Activated naive CD8-positive, alpha-beta T cell treated with anti-CD3 and anti-CD28 coated beads, Interleukin-2, amount 50 U/mL, for 24 hours (primary cell): ENCODE measurements around the gene PPP1R37.

Experiments used
- ATAC-seq: fragments of 150-1000 bp; cut with Tn5 transposase; one replicate; pipeline ENCODE4 v1.10.0; 2021
- DNase-seq: peaks from one replicate; pipeline ENCODE4 v3.0.0; 2021
- H3K27ac Mint-ChIP-seq: one replicate; pipeline ENCODE4 v1.8.0; 2021; ENCODE audit warnings: mild to moderate bottlenecking, mixed read lengths
- H3K27me3 Mint-ChIP-seq: one replicate; pipeline ENCODE4 v1.8.0; 2021; ENCODE audit warnings: mixed read lengths
- H3K36me3 Mint-ChIP-seq: one replicate; pipeline ENCODE4 v1.8.0; 2021; ENCODE audit warnings: low read depth, mixed read lengths
- H3K4me1 Mint-ChIP-seq: one replicate; pipeline ENCODE4 v1.8.0; 2021; ENCODE audit warnings: mixed read lengths
- H3K4me3 Mint-ChIP-seq: one replicate; pipeline ENCODE4 v1.8.0; 2021; ENCODE audit warnings: mild to moderate bottlenecking, moderate library complexity, mixed read lengths
- H3K9me3 Mint-ChIP-seq: one replicate; pipeline ENCODE4 v1.8.0; 2021; ENCODE audit warnings: mixed read lengths

The PPP1R37 gene

GRCh38 chr19:45076851-45077730, 15.9 kb upstream of the PPP1R37 start:
- DNase-seq = peak; percentile 23
- ATAC-seq = no peak
- peaks cover 17% of the 10 kb centered on the region for H3K36me3 Mint-ChIP-seq
- peak overlapping the region; percentile 81 for H3K4me3 Mint-ChIP-seq
- H3K27me3 Mint-ChIP-seq = no peaks in the 10 kb centered on the region
- peak overlapping the region; percentile 48 for H3K27ac Mint-ChIP-seq
- H3K4me1 Mint-ChIP-seq = peaks cover 51% of the 10 kb centered on the region
- no peaks in the 10 kb centered on the region for H3K9me3 Mint-ChIP-seq

GRCh38 chr19:45078390-45079062, 14.5 kb upstream of the PPP1R37 start:
- H3K27ac Mint-ChIP-seq = peak overlapping the region; percentile 88

GRCh38 chr19:45079063-45079910, 13.7 kb upstream of the PPP1R37 start, which contains the start of gene GEMIN7:
Gene GEMIN7, plus strand, starts transcription at chr19:45079260. Its CDS starts 10,855 bp downstream, at chr19:45090115.
- peak within 1 kb of the TSS; percentile 95 for H3K4me3 Mint-ChIP-seq
- DNase-seq = peak; percentile 87
- H3K4me1 Mint-ChIP-seq = peaks cover 52% of the 10 kb centered on the region
- H3K27ac Mint-ChIP-seq = peak within 1 kb of the TSS; percentile 88
- peak; percentile 66 for ATAC-seq
- peaks cover 22% of the 10 kb centered on the region for H3K36me3 Mint-ChIP-seq
- H3K27me3 Mint-ChIP-seq = no peaks in the 10 kb centered on the region
- H3K9me3 Mint-ChIP-seq = no peaks in the 10 kb centered on the region

More at GRCh38 chr19:45078390-45079062, 14.5 kb upstream of the PPP1R37 start:
- H3K36me3 Mint-ChIP-seq = peaks cover 22% of the 10 kb centered on the region
- no peaks in the 10 kb centered on the region for H3K27me3 Mint-ChIP-seq
- no peaks in the 10 kb centered on the region for H3K9me3 Mint-ChIP-seq
- no peak for DNase-seq
- peak overlapping the region; percentile 95 for H3K4me3 Mint-ChIP-seq
- H3K4me1 Mint-ChIP-seq = peaks cover 52% of the 10 kb centered on the region
- no peak for ATAC-seq

- peaks cover 46% of the 10 kb centered on the region for H3K4me1 Mint-ChIP-seq
- no peaks in the 10 kb centered on the region for H3K27me3 Mint-ChIP-seq
- H3K36me3 Mint-ChIP-seq = peaks cover 22% of the 10 kb centered on the region
- H3K9me3 Mint-ChIP-seq = no peaks in the 10 kb centered on the region
- DNase-seq = no peak
- no peak for ATAC-seq
- H3K4me3 Mint-ChIP-seq = peak overlapping the region; percentile 95
- H3K27ac Mint-ChIP-seq = peak overlapping the region; percentile 88
Measured at GRCh38 chr19:45079911-45080370, 13.0 kb upstream of the PPP1R37 start.

DNA sequence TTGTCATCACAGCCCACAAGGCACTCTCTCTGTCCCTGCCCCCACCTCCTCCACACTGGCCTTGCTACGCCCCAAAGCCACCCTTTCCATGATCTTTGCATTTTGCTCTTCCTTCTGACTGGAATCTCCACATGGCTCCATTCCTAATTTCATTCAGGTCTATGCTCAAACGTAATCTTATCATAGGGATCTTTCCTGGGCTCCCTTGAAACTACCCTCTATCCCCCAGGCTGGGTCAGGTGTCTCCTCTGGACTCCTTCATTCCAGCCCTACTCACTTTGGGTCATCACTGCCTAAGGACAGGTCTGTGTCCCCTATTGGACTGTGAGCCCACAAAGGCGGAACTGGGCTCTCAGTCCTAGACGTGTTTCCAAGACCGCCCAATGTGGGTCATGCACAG, 10.8 kb upstream of the PPP1R37 start:
- no peaks in the 10 kb centered on the region for H3K9me3 Mint-ChIP-seq
- H3K4me1 Mint-ChIP-seq = peaks cover 47% of the 10 kb centered on the region
- H3K36me3 Mint-ChIP-seq = peaks cover 33% of the 10 kb centered on the region
- DNase-seq (no peak), ATAC-seq (no peak)
- no peaks in the 10 kb centered on the region for H3K27me3 Mint-ChIP-seq
- peak overlapping the region; percentile 48 for H3K4me3 Mint-ChIP-seq
- no peak overlapping the region for H3K27ac Mint-ChIP-seq

DNA sequence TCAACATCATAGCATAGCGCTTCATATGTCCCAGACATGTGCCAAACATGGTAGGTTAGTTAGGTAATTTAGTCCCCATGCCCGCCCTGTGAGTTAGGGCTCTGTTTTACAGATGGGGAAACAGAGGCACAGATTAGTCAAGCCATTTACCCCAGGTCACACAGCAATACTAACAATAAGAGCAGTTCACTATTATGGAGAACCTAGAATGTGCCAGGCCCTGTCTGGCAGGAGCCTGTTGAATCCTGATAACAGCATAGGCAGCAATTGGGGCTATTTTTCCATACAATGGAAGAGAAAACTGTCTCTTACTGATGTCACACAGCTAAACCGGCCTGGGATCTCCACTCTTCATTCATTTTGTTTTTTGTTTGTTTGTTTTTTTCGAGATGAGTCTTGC, 6.5 kb upstream of the PPP1R37 start:
- ATAC-seq (no peak), DNase-seq (no peak)
- Mint-ChIP-seq H3K4me3 (no peak overlapping the region), H3K4me1 (peaks cover 34% of the 10 kb centered on the region), H3K36me3 (peaks cover 38% of the 10 kb centered on the region), H3K27ac (peak overlapping the region; percentile 59), H3K27me3 (no peaks in the 10 kb centered on the region), H3K9me3 (no peaks in the 10 kb centered on the region)

- H3K36me3 Mint-ChIP-seq = peaks cover 36% of the 10 kb centered on the region
- DNase-seq (peak; percentile 48), ATAC-seq (peak; percentile 62)
- peak overlapping the region; percentile 85 for H3K27ac Mint-ChIP-seq
- H3K9me3 Mint-ChIP-seq = no peaks in the 10 kb centered on the region
- no peaks in the 10 kb centered on the region for H3K27me3 Mint-ChIP-seq
- H3K4me1 Mint-ChIP-seq = peaks cover 34% of the 10 kb centered on the region
- peak overlapping the region; percentile 44 for H3K4me3 Mint-ChIP-seq
Measured at GRCh38 chr19:45087531-45087930, 5.4 kb upstream of the PPP1R37 start.

GRCh38 chr19:45090034-45090433, 2.9 kb upstream of the PPP1R37 start:
- H3K36me3 Mint-ChIP-seq = peaks cover 40% of the 10 kb centered on the region
- no peaks in the 10 kb centered on the region for H3K9me3 Mint-ChIP-seq
- H3K27me3 Mint-ChIP-seq = no peaks in the 10 kb centered on the region
- peaks cover 54% of the 10 kb centered on the region for H3K4me1 Mint-ChIP-seq
- no peak overlapping the region for H3K27ac Mint-ChIP-seq
- no peak for DNase-seq
- no peak for ATAC-seq
- H3K4me3 Mint-ChIP-seq = no peak overlapping the region

DNA sequence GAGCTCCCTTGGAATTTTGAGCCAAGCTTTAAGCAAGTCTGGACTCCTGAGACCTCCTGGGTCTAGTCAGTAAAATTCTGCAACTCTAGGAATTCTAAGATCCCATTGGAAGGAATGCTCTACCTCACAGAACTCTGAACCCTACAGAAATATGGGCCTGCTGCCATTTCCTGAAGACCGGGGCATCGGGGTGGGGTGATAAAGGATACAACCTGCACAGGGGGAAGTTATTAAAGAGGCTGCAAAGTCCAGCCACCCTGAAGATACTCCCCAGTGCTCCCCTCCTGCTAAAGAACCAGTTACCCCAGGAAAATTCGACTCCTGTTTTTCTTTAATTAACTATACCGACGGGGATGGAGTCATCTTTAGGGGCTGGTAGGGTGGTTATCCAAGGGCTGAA, 2.4 kb upstream of the PPP1R37 start:
- Mint-ChIP-seq H3K9me3 (no peaks in the 10 kb centered on the region), H3K4me3 (no peak overlapping the region), H3K27me3 (no peaks in the 10 kb centered on the region), H3K27ac (no peak overlapping the region), H3K4me1 (peaks cover 58% of the 10 kb centered on the region), H3K36me3 (peaks cover 40% of the 10 kb centered on the region)
- DNase-seq (no peak), ATAC-seq (no peak)

GRCh38 chr19:45091031-45091923, 1.7 kb upstream of the PPP1R37 start:
- H3K4me1 Mint-ChIP-seq = peaks cover 63% of the 10 kb centered on the region

GRCh38 chr19:45094137-45094536, 1.2 kb downstream of the PPP1R37 start:
- Mint-ChIP-seq H3K36me3 (peaks cover 24% of the 10 kb centered on the region), H3K27me3 (no peaks in the 10 kb centered on the region), H3K4me3 (peak overlapping the region; percentile 89), H3K9me3 (no peaks in the 10 kb centered on the region), H3K27ac (peak overlapping the region; percentile 78), H3K4me1 (peaks cover 71% of the 10 kb centered on the region)
- DNase-seq = no peak
- ATAC-seq = no peak

More at GRCh38 chr19:45091031-45091923, 1.7 kb upstream of the PPP1R37 start:
- Mint-ChIP-seq H3K27me3 (no peaks in the 10 kb centered on the region), H3K9me3 (no peaks in the 10 kb centered on the region), H3K4me3 (peak overlapping the region; percentile 89), H3K36me3 (peaks cover 37% of the 10 kb centered on the region), H3K27ac (peak overlapping the region; percentile 97)
- DNase-seq = peak; percentile 94
- peak; percentile 66 for ATAC-seq

GRCh38 chr19:45094707-45095106, 1.7 kb downstream of the PPP1R37 start:
- peak overlapping the region; percentile 89 for H3K4me3 Mint-ChIP-seq

More at GRCh38 chr19:45094707-45095106, 1.7 kb downstream of the PPP1R37 start:
- H3K4me1 Mint-ChIP-seq = peaks cover 73% of the 10 kb centered on the region
- no peak overlapping the region for H3K27ac Mint-ChIP-seq
- no peaks in the 10 kb centered on the region for H3K9me3 Mint-ChIP-seq
- ATAC-seq (no peak), DNase-seq (no peak)
- no peaks in the 10 kb centered on the region for H3K27me3 Mint-ChIP-seq
- peaks cover 23% of the 10 kb centered on the region for H3K36me3 Mint-ChIP-seq
